AG04449 (cell line): ENCODE measurements around the gene C6orf136.

Experiments used
- CTCF ChIA-PET: fragments of 350-600 bp; formaldehyde crosslinking; extraction: SDS; loops from one replicate; lab custom pipeline; 2021; ENCODE audit warnings: antibody characterized with exemption; lab: Yijun Ruan, JAX
- POLR2A ChIA-PET: fragments of 400-600, 350-600 bp; formaldehyde crosslinking; extraction: SDS; loops from one replicate; lab custom pipeline; 2020; ENCODE audit warnings: antibody characterized with exemption, inconsistent platforms; lab: Yijun Ruan, JAX
- DNase-seq: peaks from one replicate; pipeline ENCODE4 v3.0.0-alpha.2; 2010; ENCODE audit warnings: low read depth, low spot score
- H3K4me3 ChIP-seq: 2 replicates; pipeline ENCODE4 v1.5.1; 2011; ENCODE audit warnings: low read depth, mild to moderate bottlenecking, control low read depth, low read length
- TF ChIP-seq, protein P1 (sequence below): IDR thresholded peaks from one replicate; pipeline ENCODE4 v1.5.1; 2011; ENCODE audit warnings: mild to moderate bottlenecking, moderate library complexity, low read length, control low read depth, inconsistent platforms; ENCODE audit not compliant: insufficient read depth; ENCODE audit errors: missing control alignments

The C6orf136 gene

GRCh38 chr6:30635834-30636233 is 11.1 kb upstream of the C6orf136 start:
- ChIA-PET CTCF (interaction anchor here (1.8 to 2.6 kb wide), 2 partner anchors 11 to 17 kb away, joined by 5 to 6 read pairs; partner anchors contain the start of gene C6orf136), POLR2A (no interaction called here)
- H3K4me3 ChIP-seq = no peak overlapping the region
- TF ChIP-seq, protein P1, sequence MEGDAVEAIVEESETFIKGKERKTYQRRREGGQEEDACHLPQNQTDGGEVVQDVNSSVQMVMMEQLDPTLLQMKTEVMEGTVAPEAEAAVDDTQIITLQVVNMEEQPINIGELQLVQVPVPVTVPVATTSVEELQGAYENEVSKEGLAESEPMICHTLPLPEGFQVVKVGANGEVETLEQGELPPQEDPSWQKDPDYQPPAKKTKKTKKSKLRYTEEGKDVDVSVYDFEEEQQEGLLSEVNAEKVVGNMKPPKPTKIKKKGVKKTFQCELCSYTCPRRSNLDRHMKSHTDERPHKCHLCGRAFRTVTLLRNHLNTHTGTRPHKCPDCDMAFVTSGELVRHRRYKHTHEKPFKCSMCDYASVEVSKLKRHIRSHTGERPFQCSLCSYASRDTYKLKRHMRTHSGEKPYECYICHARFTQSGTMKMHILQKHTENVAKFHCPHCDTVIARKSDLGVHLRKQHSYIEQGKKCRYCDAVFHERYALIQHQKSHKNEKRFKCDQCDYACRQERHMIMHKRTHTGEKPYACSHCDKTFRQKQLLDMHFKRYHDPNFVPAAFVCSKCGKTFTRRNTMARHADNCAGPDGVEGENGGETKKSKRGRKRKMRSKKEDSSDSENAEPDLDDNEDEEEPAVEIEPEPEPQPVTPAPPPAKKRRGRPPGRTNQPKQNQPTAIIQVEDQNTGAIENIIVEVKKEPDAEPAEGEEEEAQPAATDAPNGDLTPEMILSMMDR = no peak
- no peak for DNase-seq

GRCh38 chr6:30640481-30640880 is 6.5 kb upstream of the C6orf136 start:
- POLR2A ChIA-PET = no interaction called here
- CTCF ChIA-PET = interaction anchor here (1.2 kb wide), 1 partner anchor 32 kb away, joined by 3 read pairs; the partner anchor contains the start of gene DHX16
- H3K4me3 ChIP-seq = no peak overlapping the region
- DNase-seq = no peak
- TF ChIP-seq, protein P1 = no peak

GRCh38 chr6:30641048-30641447 is 5.9 kb upstream of the C6orf136 start:
- no peak for DNase-seq
- TF ChIP-seq, protein P1 = no peak
- no peak overlapping the region for H3K4me3 ChIP-seq
- ChIA-PET POLR2A (no interaction called here), CTCF (interaction anchor here (1.2 to 1.3 kb wide), 2 partner anchors 15 to 31 kb away, joined by 3 to 5 read pairs; partner anchors contain the start of genes ATAT1 and DHX16)

GRCh38 chr6:30643656-30644055 is 3.3 kb upstream of the C6orf136 start:
- ChIA-PET POLR2A (no interaction called here), CTCF (interaction anchor here (1.3 to 2.0 kb wide), 2 partner anchors 28 to 79 kb away, joined by 3 to 6 read pairs; no protein-coding TSS in a partner anchor)
- TF ChIP-seq, protein P1 = no peak
- no peak overlapping the region for H3K4me3 ChIP-seq
- no peak for DNase-seq

DNA sequence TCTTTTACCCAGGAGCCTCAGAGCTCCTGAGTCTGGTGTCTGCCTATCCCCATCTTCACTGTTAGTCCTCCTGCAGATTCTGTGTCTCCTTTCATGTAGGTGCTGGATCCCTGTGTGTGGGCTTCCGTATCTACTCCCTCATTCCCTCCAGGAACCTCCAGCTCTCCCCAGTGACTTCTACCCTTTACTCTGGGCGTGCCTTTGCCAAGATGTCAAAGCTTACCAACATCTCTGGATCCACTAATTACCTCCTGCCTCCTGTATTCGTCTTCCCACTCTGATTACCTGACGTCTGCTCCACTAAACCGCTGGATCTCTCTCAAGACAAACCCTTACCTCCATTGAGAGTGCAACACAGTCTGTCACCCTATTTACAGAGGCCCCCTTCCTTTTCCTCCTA is 2.2 kb upstream of the C6orf136 start:
- POLR2A ChIA-PET = no interaction called here
- CTCF ChIA-PET = interaction anchor here (1.0 to 2.0 kb wide), 3 partner anchors 20 to 78 kb away, joined by 3 to 6 read pairs (median 3); no protein-coding TSS in a partner anchor
- no peak overlapping the region for H3K4me3 ChIP-seq
- DNase-seq = no peak
- TF ChIP-seq, protein P1 = no peak

GRCh38 chr6:30645989-30646388 is 944 bp upstream of the C6orf136 start:
- ChIA-PET CTCF (interaction anchor here (0.7 to 1.5 kb wide), 3 partner anchors 10 to 33 kb away, joined by 3 to 7 read pairs (median 5); partner anchors contain the start of gene DHX16), POLR2A (interaction anchor here (1.0 kb wide), 2 partner anchors 10 to 33 kb away, joined by 3 to 5 read pairs; no protein-coding TSS in a partner anchor)
- H3K4me3 ChIP-seq = no peak overlapping the region
- TF ChIP-seq, protein P1 = no peak
- no peak for DNase-seq
